ENCODE results near the gene PIEZO1.

GRCh38 chr16:88696441-88696840 is 88.6 kb downstream of the PIEZO1 start:
- TF ChIP-seq POLR2AphosphoS2 (conservative IDR thresholded peaks at IDR 0.05; ENCODE audit: low read length): no peak
- no peak for TF ChIP-seq PBX3 (IDR thresholded peaks at IDR 0.05)
- no peak for TF ChIP-seq POLR2A (IDR thresholded peaks at IDR 0.05; ENCODE audit: low read length)
- no peak for TF ChIP-seq CTCF (IDR thresholded peaks at IDR 0.05)
- TF ChIP-seq CEBPB (IDR thresholded peaks at IDR 0.05): no peak
- TF ChIP-seq REST (IDR thresholded peaks at IDR 0.05): no peak
- no peak for TF ChIP-seq EHMT2 (IDR thresholded peaks at IDR 0.05; ENCODE audit: low read depth)
- TF ChIP-seq ELK1 (IDR thresholded peaks at IDR 0.05; ENCODE audit: low read depth, low read length): no peak
- TF ChIP-seq NPAS2 (CRISPR knock-in tag; IDR thresholded peaks at IDR 0.05; ENCODE audit: borderline replicate concordance): no peak
- no peak for TF ChIP-seq ZFP36 (IDR thresholded peaks at IDR 0.05; ENCODE audit: borderline replicate concordance, partially characterized antibody)
